Smooth muscle cell (in vitro differentiated cells): ENCODE results near the gene GDF10. TPM values are rescaled to one million over a fixed set of nuclear protein-coding genes. Genes with fewer than 3 reads are reported as not detected.

Source experiments
- DNase-seq: peaks from one replicate; lab custom pipeline; 2025; ENCODE audit not compliant: unreplicated experiment; lab: John Stamatoyannopoulos, UW
- H2AFZ ChIP-seq: fragments of 200-600 bp; sonication (generic); 2 replicates; pipeline ENCODE4 v1.6.0; 2016; ENCODE audit warnings: antibody characterized with exemption, low read depth, mild to moderate bottlenecking
- H3F3A ChIP-seq: fragments of 200-600 bp; sonication (generic); 2 replicates; pipeline ENCODE4 v1.6.0; 2017; ENCODE audit warnings: antibody characterized with exemption, low read depth
- H3K27ac ChIP-seq: fragments of 200-600 bp; sonication (generic); 2 replicates; pipeline ENCODE4 v1.5.1; 2016; ENCODE audit warnings: low read depth, mild to moderate bottlenecking
- H3K27me3 ChIP-seq: fragments of 200-600 bp; sonication (generic); 2 replicates; pipeline ENCODE4 v1.6.1; 2016; ENCODE audit warnings: low read depth, mild to moderate bottlenecking
- H3K36me3 ChIP-seq: fragments of 200-600 bp; sonication (generic); 2 replicates; pipeline ENCODE4 v1.5.1; 2016; ENCODE audit warnings: low read depth
- H3K4me1 ChIP-seq: fragments of 200-600 bp; sonication (generic); 2 replicates; pipeline ENCODE4 v1.5.1; 2016; ENCODE audit warnings: low read depth
- H3K4me2 ChIP-seq: fragments of 200-600 bp; sonication (generic); 2 replicates; pipeline ENCODE4 v1.6.0; 2016; ENCODE audit warnings: mild to moderate bottlenecking
- H3K4me3 ChIP-seq: fragments of 200-600 bp; sonication (generic); 2 replicates; pipeline ENCODE4 v1.5.1; 2016; ENCODE audit warnings: mild to moderate bottlenecking
- H3K79me2 ChIP-seq: fragments of 200-600 bp; sonication (generic); 2 replicates; pipeline ENCODE4 v1.6.0; 2016; ENCODE audit warnings: low read depth, mild to moderate bottlenecking
- H3K9ac ChIP-seq: fragments of 200-600 bp; sonication (generic); 2 replicates; pipeline ENCODE4 v1.6.0; 2016; ENCODE audit warnings: low read depth
- H3K9me3 ChIP-seq: fragments of 200-600 bp; sonication (generic); replicated peaks from 2 replicates; pipeline ENCODE4 v1.5.1; 2016; ENCODE audit warnings: low read depth
- H4K20me1 ChIP-seq: fragments of 200-600 bp; sonication (generic); 2 replicates; pipeline ENCODE4 v1.6.0; 2016; ENCODE audit warnings: low read depth
- WGBS: methylation state at CpG from one replicate; pipeline ENCODE4 v1.1.7; 2016; ENCODE audit warnings: low lambda C conversion rate; 5-methylcytosine and 5-hydroxymethylcytosine counted together
- polyA plus RNA-seq: library from polyadenylated mRNA; unstranded; fragments of >200 nt; fragmentation: Nextera tagmentation; extraction: Ambion mirVana; gene quantifications from 2 replicates; pipeline ENCODE4 v1.2.1, GENCODE V29; 2016
- total RNA-seq: library from RNA; depleted of rRNA; stranded (reverse); fragments of >200 nt; gene quantifications from 2 replicates; pipeline ENCODE4 v1.2.3, GENCODE V29; 2014
- TF ChIP-seq, protein P1 (sequence below): fragments of 200-600 bp; sonication (generic); IDR thresholded peaks from 2 replicates; pipeline ENCODE4 v1.5.1; 2017; ENCODE audit warnings: borderline replicate concordance, mild to moderate bottlenecking, antibody characterized with exemption; ENCODE audit not compliant: insufficient read depth, poor library complexity, severe bottlenecking

GDF10 gene
- total and polyA plus RNA-seq, 2 experiments from 2014 or later, result 0.58 to 1.5 TPM

DNA sequence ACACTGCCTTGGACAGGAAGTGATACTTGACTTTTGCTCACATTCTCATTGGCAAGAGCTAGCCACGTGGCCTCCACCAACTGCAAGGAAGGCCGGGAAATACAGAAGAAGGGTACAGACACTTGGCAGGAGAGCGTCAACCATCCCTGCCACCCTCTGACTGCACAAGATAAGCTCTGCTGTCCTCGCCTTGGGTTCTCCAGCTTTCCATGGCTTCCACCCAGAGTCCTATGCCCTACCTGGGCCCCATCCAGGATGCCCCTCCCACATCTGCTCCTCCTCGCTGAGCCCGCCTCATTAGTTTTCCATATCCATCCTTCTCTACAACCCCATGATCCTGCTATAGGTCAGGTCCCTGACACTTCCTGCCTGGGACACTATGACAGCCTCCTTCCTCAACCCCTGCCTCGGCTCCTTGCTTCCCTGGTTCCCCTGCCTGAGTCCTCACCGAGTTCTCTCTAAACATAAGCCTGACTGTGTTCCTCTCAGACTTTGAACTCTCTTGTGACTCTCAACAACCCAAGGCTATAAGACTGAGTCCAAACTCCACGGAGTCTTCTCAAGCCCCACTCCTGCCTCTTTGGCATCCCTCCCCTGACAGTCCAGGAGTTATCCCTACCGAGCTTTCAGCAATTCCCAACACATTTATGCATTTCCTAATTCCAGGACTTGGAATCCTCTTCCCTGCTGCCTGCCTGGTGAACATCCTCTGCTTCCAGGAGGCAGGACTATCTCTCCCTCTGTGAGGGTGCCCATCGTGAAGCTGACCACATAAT, 23.2 kb upstream of the GDF10 start:
- H3K27ac ChIP-seq, result no peak overlapping the region
- H3K4me2 ChIP-seq, result no peak overlapping the region
- no peak overlapping the region for H3K9ac ChIP-seq
- H3K4me1 ChIP-seq, result peaks cover 6% of the 10 kb centered on the region
- WGBS, result 91% methylated on average over 11 of the region's 11 CpGs
- H4K20me1 ChIP-seq, result no peaks in the 10 kb centered on the region
- no peaks in the 10 kb centered on the region for H3F3A ChIP-seq
- TF ChIP-seq, protein P1, sequence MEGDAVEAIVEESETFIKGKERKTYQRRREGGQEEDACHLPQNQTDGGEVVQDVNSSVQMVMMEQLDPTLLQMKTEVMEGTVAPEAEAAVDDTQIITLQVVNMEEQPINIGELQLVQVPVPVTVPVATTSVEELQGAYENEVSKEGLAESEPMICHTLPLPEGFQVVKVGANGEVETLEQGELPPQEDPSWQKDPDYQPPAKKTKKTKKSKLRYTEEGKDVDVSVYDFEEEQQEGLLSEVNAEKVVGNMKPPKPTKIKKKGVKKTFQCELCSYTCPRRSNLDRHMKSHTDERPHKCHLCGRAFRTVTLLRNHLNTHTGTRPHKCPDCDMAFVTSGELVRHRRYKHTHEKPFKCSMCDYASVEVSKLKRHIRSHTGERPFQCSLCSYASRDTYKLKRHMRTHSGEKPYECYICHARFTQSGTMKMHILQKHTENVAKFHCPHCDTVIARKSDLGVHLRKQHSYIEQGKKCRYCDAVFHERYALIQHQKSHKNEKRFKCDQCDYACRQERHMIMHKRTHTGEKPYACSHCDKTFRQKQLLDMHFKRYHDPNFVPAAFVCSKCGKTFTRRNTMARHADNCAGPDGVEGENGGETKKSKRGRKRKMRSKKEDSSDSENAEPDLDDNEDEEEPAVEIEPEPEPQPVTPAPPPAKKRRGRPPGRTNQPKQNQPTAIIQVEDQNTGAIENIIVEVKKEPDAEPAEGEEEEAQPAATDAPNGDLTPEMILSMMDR, result no peak
- peaks cover 4% of the 10 kb centered on the region for H3K9me3 ChIP-seq
- H3K4me3 ChIP-seq, result no peak overlapping the region
- DNase-seq, result no peak
- no peaks in the 10 kb centered on the region for H3K36me3 ChIP-seq
- H3K27me3 ChIP-seq, result peaks cover 6% of the 10 kb centered on the region
- no peak overlapping the region for H2AFZ ChIP-seq
- H3K79me2 ChIP-seq, result no peaks in the 10 kb centered on the region

GRCh38 chr10:47277352-47278151, 22.4 kb upstream of the GDF10 start:
- WGBS, result 86% methylated on average over 7 of the region's 7 CpGs
- no peaks in the 10 kb centered on the region for H3K79me2 ChIP-seq
- H3K9me3 ChIP-seq, result peaks cover 4% of the 10 kb centered on the region
- DNase-seq, result no peak
- H3K4me1 ChIP-seq, result peaks cover 6% of the 10 kb centered on the region
- H3K27ac ChIP-seq, result no peak overlapping the region
- H4K20me1 ChIP-seq, result no peaks in the 10 kb centered on the region
- H3K9ac ChIP-seq, result no peak overlapping the region
- H3F3A ChIP-seq, result no peaks in the 10 kb centered on the region
- no peak overlapping the region for H2AFZ ChIP-seq
- peaks cover 6% of the 10 kb centered on the region for H3K27me3 ChIP-seq
- H3K4me2 ChIP-seq, result no peak overlapping the region
- H3K36me3 ChIP-seq, result no peaks in the 10 kb centered on the region
- TF ChIP-seq, protein P1, result no peak
- no peak overlapping the region for H3K4me3 ChIP-seq

DNA sequence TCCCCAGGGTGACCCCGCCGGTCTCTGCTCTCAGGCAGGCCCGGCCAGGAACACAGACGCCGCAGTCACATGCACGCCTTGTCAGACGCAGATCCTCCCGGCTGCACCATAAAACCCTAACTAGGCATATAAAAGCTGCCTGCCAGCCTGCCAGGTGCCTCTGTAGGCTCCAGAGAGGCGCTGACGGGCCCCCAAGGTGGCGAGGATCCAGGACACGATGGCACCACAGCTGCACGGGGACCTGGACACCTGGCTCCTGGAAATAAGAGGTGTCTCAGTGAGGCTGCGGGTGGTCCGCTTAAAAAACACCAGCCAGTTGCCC, 21.9 kb upstream of the GDF10 start:
- H3K36me3 ChIP-seq, result no peaks in the 10 kb centered on the region
- peaks cover 6% of the 10 kb centered on the region for H3K27me3 ChIP-seq
- no peaks in the 10 kb centered on the region for H3F3A ChIP-seq
- H3K9ac ChIP-seq, result no peak overlapping the region
- no peak for DNase-seq
- H3K4me1 ChIP-seq, result peaks cover 6% of the 10 kb centered on the region
- WGBS, result 94% methylated on average over 15 of the region's 15 CpGs
- H3K9me3 ChIP-seq, result peaks cover 4% of the 10 kb centered on the region
- no peaks in the 10 kb centered on the region for H4K20me1 ChIP-seq
- H3K79me2 ChIP-seq, result no peaks in the 10 kb centered on the region
- TF ChIP-seq, protein P1, result no peak
- H3K4me3 ChIP-seq, result no peak overlapping the region
- no peak overlapping the region for H2AFZ ChIP-seq
- no peak overlapping the region for H3K4me2 ChIP-seq
- no peak overlapping the region for H3K27ac ChIP-seq
